ENCODE data around the gene JAKMIP3. TPM values are rescaled to one million over a fixed set of nuclear protein-coding genes. Genes with fewer than 3 reads are reported as not detected.
A peak's percentile ranks its signal among the peaks of the same experiment; 100 is the strongest.

The JAKMIP3 gene
- total RNA-seq, 1 donor from 2014 or later = 0.17 TPM

GRCh38 chr10:132110713-132111112, 45.0 kb downstream of the JAKMIP3 start:
- no peak for DNase-seq (ENCODE audit: low spot score, unreplicated experiment)
- no peak for TF ChIP-seq CTCF (IDR thresholded peaks at IDR 0.05; ENCODE audit: unreplicated experiment)
- Mint-ChIP-seq H3K36me3 (ENCODE audit: insufficient read depth) (no peaks in the 10 kb centered on the region), H3K4me3 (ENCODE audit: low read depth) (no peak overlapping the region), H3K9me3 (ENCODE audit: low read depth) (no peaks in the 10 kb centered on the region), H3K4me1 (ENCODE audit: low read depth) (peaks cover 8% of the 10 kb centered on the region), H3K27ac (no peak overlapping the region), H3K27me3 (peaks cover 31% of the 10 kb centered on the region)

- Mint-ChIP-seq H3K36me3 (ENCODE audit: insufficient read depth) (no peaks in the 10 kb centered on the region), H3K9me3 (ENCODE audit: low read depth) (no peaks in the 10 kb centered on the region), H3K27me3 (peaks cover 31% of the 10 kb centered on the region), H3K27ac (no peak overlapping the region), H3K4me3 (ENCODE audit: low read depth) (no peak overlapping the region), H3K4me1 (ENCODE audit: low read depth) (peaks cover 8% of the 10 kb centered on the region)
- TF ChIP-seq CTCF (IDR thresholded peaks at IDR 0.05; ENCODE audit: unreplicated experiment) = no peak
- peak; percentile 7 for DNase-seq (ENCODE audit: low spot score, unreplicated experiment)
Observed at GRCh38 chr10:132111121-132111731, 45.5 kb downstream of the JAKMIP3 start.

- Mint-ChIP-seq H3K27ac (no peak overlapping the region), H3K9me3 (ENCODE audit: low read depth) (no peaks in the 10 kb centered on the region), H3K4me1 (ENCODE audit: low read depth) (peaks cover 8% of the 10 kb centered on the region), H3K27me3 (peaks cover 32% of the 10 kb centered on the region), H3K4me3 (ENCODE audit: low read depth) (no peak overlapping the region), H3K36me3 (ENCODE audit: insufficient read depth) (no peaks in the 10 kb centered on the region)
- DNase-seq (ENCODE audit: low spot score, unreplicated experiment) = no peak
- TF ChIP-seq CTCF (IDR thresholded peaks at IDR 0.05; ENCODE audit: unreplicated experiment) = no peak
Observed at GRCh38 chr10:132111871-132112341, 46.2 kb downstream of the JAKMIP3 start.

GRCh38 chr10:132112611-132113010, 46.9 kb downstream of the JAKMIP3 start:
- no peaks in the 10 kb centered on the region for H3K9me3 Mint-ChIP-seq (ENCODE audit: low read depth)
- TF ChIP-seq CTCF (IDR thresholded peaks at IDR 0.05; ENCODE audit: unreplicated experiment) = no peak
- no peaks in the 10 kb centered on the region for H3K36me3 Mint-ChIP-seq (ENCODE audit: insufficient read depth)
- no peak overlapping the region for H3K27ac Mint-ChIP-seq
- H3K4me1 Mint-ChIP-seq (ENCODE audit: low read depth) = peaks cover 8% of the 10 kb centered on the region
- DNase-seq (ENCODE audit: low spot score, unreplicated experiment) = no peak
- H3K27me3 Mint-ChIP-seq = peaks cover 35% of the 10 kb centered on the region
- H3K4me3 Mint-ChIP-seq (ENCODE audit: low read depth) = no peak overlapping the region

- Mint-ChIP-seq H3K4me3 (ENCODE audit: low read depth) (no peak overlapping the region), H3K27me3 (peaks cover 37% of the 10 kb centered on the region), H3K36me3 (ENCODE audit: insufficient read depth) (no peaks in the 10 kb centered on the region), H3K9me3 (ENCODE audit: low read depth) (no peaks in the 10 kb centered on the region), H3K4me1 (ENCODE audit: low read depth) (peaks cover 8% of the 10 kb centered on the region), H3K27ac (peak overlapping the region; percentile 62)
- TF ChIP-seq CTCF (IDR thresholded peaks at IDR 0.05; ENCODE audit: unreplicated experiment) = no peak
- no peak for DNase-seq (ENCODE audit: low spot score, unreplicated experiment)
Observed at GRCh38 chr10:132113206-132113605, 47.5 kb downstream of the JAKMIP3 start.

Measured in progenitor cell of endocrine pancreas (in vitro differentiated cells).